CD14-positive monocyte (primary cell): Measurements from ENCODE around the gene FCHO1. TPM values are rescaled to one million over a fixed set of nuclear protein-coding genes. Genes with fewer than 3 reads are reported as not detected.

Experiments used
- DNase-seq, 3 donors: peaks; one replicate each; pipeline ENCODE4 v3.0.0-alpha.2; 2011 to 2022
- H2AFZ ChIP-seq: 2 replicates; pipeline ENCODE4 v1.6.0; 2012; ENCODE audit warnings: mild to moderate bottlenecking, low read depth, low read length, inconsistent platforms; ENCODE audit not compliant: insufficient read depth, poor library complexity, severe bottlenecking
- H3K27ac ChIP-seq, 2 donors: 1 replicate in 1 of 2; 2 replicates in 1 of 2; pipeline ENCODE4 v1.5.1; 2012 to 2013; ENCODE audit warnings: low read length in 2 of 2, control low read depth in 1 of 2, inconsistent platforms in 1 of 2, low read depth in 1 of 2, mild to moderate bottlenecking in 1 of 2
- H3K27me3 ChIP-seq, 2 donors: one replicate each; pipeline versions ENCODE4 v1.6.0 to v1.6.1; 2011 to 2013; ENCODE audit warnings: low read length in 2 of 2; ENCODE audit not compliant: control insufficient read depth in 2 of 2, insufficient read depth in 2 of 2
- H3K36me3 ChIP-seq, 2 donors: replicated peaks in 1 of 2; 1 replicate in 1 of 2; 2 replicates in 1 of 2; pipeline versions ENCODE4 v1.5.1 to v1.6.1; 2012 to 2013; ENCODE audit warnings: low read length in 2 of 2, control low read depth in 1 of 2, inconsistent platforms in 1 of 2, mild to moderate bottlenecking in 1 of 2; ENCODE audit not compliant: insufficient read depth in 2 of 2, control insufficient read depth in 1 of 2
- H3K4me1 ChIP-seq, 2 donors: 1 replicate in 1 of 2; 2 replicates in 1 of 2; pipeline versions ENCODE4 v1.5.1 to v1.6.1; 2012 to 2013; ENCODE audit warnings: low read length in 2 of 2, control low read depth in 1 of 2, inconsistent platforms in 1 of 2, mild to moderate bottlenecking in 1 of 2, moderate library complexity in 1 of 2; ENCODE audit not compliant: insufficient read depth in 2 of 2, control insufficient read depth in 1 of 2
- H3K4me2 ChIP-seq: replicated peaks from 2 replicates; pipeline ENCODE3; 2012; ENCODE audit warnings: low read length, moderate library complexity, mild to moderate bottlenecking; ENCODE audit not compliant: poor library complexity, severe bottlenecking; ENCODE audit errors: extremely low read depth
- H3K4me3 ChIP-seq, 3 experiments: fragments of 200-600 bp in 1 of 3; sonication (generic) in 1 of 3; replicated peaks in 1 of 3; 1 replicate in 2 of 3; 2 replicates in 1 of 3; pipeline ENCODE4 v1.5.1; 2011 to 2013; ENCODE audit warnings: low read length in 3 of 3, mild to moderate bottlenecking in 3 of 3, control low read depth in 2 of 3, low read depth in 2 of 3, inconsistent platforms in 1 of 3, moderate library complexity in 1 of 3
- H3K79me2 ChIP-seq: 2 replicates; pipeline ENCODE4 v1.6.0; 2012; ENCODE audit warnings: mild to moderate bottlenecking, control low read depth, inconsistent platforms, low read length, moderate library complexity; ENCODE audit not compliant: insufficient read depth
- H3K9ac ChIP-seq: 2 replicates; pipeline ENCODE4 v1.6.0; 2017; ENCODE audit warnings: low read length, mild to moderate bottlenecking; ENCODE audit not compliant: insufficient read depth, poor library complexity, severe bottlenecking
- H3K9me3 ChIP-seq, 2 donors: replicated peaks in 1 of 2; 1 replicate in 1 of 2; 2 replicates in 1 of 2; pipeline versions ENCODE4 v1.5.1 to v1.6.1; 2012 to 2013; ENCODE audit warnings: low read length in 2 of 2, control low read depth in 1 of 2; ENCODE audit not compliant: control insufficient read depth in 1 of 2, insufficient read depth in 1 of 2
- H4K20me1 ChIP-seq: 2 replicates; pipeline ENCODE4 v1.6.0; 2012; ENCODE audit warnings: mild to moderate bottlenecking, low read length, control low read depth, moderate library complexity; ENCODE audit not compliant: insufficient read depth
- H3K27ac Mint-ChIP-seq, 7 donors: one replicate each; pipeline ENCODE4 v1.8.0; 2020; ENCODE audit warnings: mild to moderate bottlenecking in 7 of 7, mixed read lengths in 7 of 7, moderate library complexity in 6 of 7, inconsistent platforms in 2 of 7
- H3K27me3 Mint-ChIP-seq, 3 donors: one replicate each; pipeline ENCODE4 v1.8.0; 2021 to 2022; ENCODE audit warnings: low read depth in 3 of 3, mild to moderate bottlenecking in 3 of 3, mixed read lengths in 3 of 3, moderate library complexity in 3 of 3, inconsistent platforms in 1 of 3
- H3K36me3 Mint-ChIP-seq, 2 donors: one replicate each; pipeline ENCODE4 v1.8.0; 2020; ENCODE audit warnings: mixed read lengths in 2 of 2, inconsistent platforms in 1 of 2, mild to moderate bottlenecking in 1 of 2
- H3K4me1 Mint-ChIP-seq: one replicate; pipeline ENCODE4 v1.8.0; 2020; ENCODE audit warnings: mild to moderate bottlenecking, mixed read lengths
- H3K4me3 Mint-ChIP-seq, 2 donors: one replicate each; pipeline ENCODE4 v1.8.0; 2020; ENCODE audit warnings: mild to moderate bottlenecking in 2 of 2, mixed read lengths in 2 of 2, moderate library complexity in 1 of 2
- H3K9me3 Mint-ChIP-seq, 7 donors: one replicate each; pipeline ENCODE4 v1.8.0; 2020 to 2022; ENCODE audit warnings: mixed read lengths in 7 of 7, mild to moderate bottlenecking in 6 of 7, moderate library complexity in 6 of 7, inconsistent platforms in 2 of 7
- WGBS: methylation state at CpG from one replicate; pipeline ENCODE4 v1.1.5; 2013; ENCODE audit warnings: missing lambda C conversion rate; ENCODE audit not compliant: insufficient coverage; 5-methylcytosine and 5-hydroxymethylcytosine counted together
- intact Hi-C, 2 donors: fragments of 100-400 bp; cut with micrococcal nuclease; formaldehyde crosslinking; loops; one replicate each; pipeline versions ENCODE4 v1.15.0 to v1.15.1; 2023
- polyA plus RNA-seq, 3 donors: library from polyadenylated mRNA; depleted of rRNA in 1 of 3; unstranded in 2 of 3; stranded (reverse) in 1 of 3; fragments of 300-500 nt in 2 of 3; fragments of >200 nt in 1 of 3; fragmentation: Illumina TruSeq in 2 of 3; gene quantifications; 1 replicate in 2 of 3; 2 replicates in 1 of 3; pipeline ENCODE4 v1.2.3, GENCODE V29; 2012 to 2021
- TF ChIP-seq, protein P1 (sequence below): fragments of 200-600 bp; IDR thresholded peaks from one replicate; pipeline ENCODE4 v1.8.0; 2022; ENCODE audit warnings: antibody characterized with exemption, mild to moderate bottlenecking

The FCHO1 gene
- polyA plus RNA-seq, 3 donors, result 11.4 to 32.0 (median 13.4) TPM

DNA sequence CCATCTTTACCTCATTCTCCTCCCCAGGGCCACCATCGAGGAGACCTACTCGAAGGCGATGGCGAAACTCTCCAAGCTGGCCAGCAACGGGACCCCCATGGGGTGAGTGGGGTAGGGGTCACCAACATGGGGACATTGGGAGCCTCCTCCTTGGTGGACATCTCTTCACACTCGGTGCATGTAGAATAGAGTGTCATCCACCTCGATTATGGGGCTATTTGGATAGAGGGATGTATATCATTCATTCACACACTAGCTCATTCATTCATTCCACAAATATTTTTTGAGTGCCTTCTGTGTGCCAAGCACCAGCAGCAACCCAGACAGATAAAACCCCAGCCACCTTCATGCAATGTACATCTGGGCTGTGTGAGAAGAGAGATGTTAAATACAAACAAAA, 13.1 kb downstream of the FCHO1 start:
- Histone ChIP-seq H3K9ac (no peak overlapping the region), H4K20me1 (no peaks in the 10 kb centered on the region), H2AFZ (no peak overlapping the region), H3K79me2 (peaks cover 5% of the 10 kb centered on the region), H3K4me1 (peaks cover 23 to 35% of the 10 kb centered on the region in 2 donors), H3K4me3 (no peak overlapping the region), H3K9me3 (no peaks in the 10 kb centered on the region), H3K4me2 (no peak overlapping the region), H3K36me3 (peaks cover 23 to 67% of the 10 kb centered on the region in 2 donors), H3K27ac (peak overlapping the region; percentile 74 to 89), H3K27me3 (no peaks in the 10 kb centered on the region)
- peaks cover 59 to 86% of the 10 kb centered on the region in 2 donors for H3K36me3 Mint-ChIP-seq
- H3K4me3 Mint-ChIP-seq, result no peak overlapping the region
- no peaks in the 10 kb centered on the region for H3K27me3 Mint-ChIP-seq
- H3K27ac Mint-ChIP-seq, result peak overlapping the region; percentile 90 to 97 (median 97)
- no CpG with 5 or more reads among the region's 7 CpGs for WGBS
- no peak for DNase-seq
- TF ChIP-seq, protein P1, sequence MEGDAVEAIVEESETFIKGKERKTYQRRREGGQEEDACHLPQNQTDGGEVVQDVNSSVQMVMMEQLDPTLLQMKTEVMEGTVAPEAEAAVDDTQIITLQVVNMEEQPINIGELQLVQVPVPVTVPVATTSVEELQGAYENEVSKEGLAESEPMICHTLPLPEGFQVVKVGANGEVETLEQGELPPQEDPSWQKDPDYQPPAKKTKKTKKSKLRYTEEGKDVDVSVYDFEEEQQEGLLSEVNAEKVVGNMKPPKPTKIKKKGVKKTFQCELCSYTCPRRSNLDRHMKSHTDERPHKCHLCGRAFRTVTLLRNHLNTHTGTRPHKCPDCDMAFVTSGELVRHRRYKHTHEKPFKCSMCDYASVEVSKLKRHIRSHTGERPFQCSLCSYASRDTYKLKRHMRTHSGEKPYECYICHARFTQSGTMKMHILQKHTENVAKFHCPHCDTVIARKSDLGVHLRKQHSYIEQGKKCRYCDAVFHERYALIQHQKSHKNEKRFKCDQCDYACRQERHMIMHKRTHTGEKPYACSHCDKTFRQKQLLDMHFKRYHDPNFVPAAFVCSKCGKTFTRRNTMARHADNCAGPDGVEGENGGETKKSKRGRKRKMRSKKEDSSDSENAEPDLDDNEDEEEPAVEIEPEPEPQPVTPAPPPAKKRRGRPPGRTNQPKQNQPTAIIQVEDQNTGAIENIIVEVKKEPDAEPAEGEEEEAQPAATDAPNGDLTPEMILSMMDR, result no peak
- H3K9me3 Mint-ChIP-seq, result peaks cover 0 to 3% (median 0%) of the 10 kb centered on the region in 7 donors
- peaks cover 29% of the 10 kb centered on the region for H3K4me1 Mint-ChIP-seq
- intact Hi-C loops, result loop anchor here in 1 of 2 donors (2.0 kb wide), 1 partner anchor 14 kb away; the partner anchor contains the start of gene FCHO1

DNA sequence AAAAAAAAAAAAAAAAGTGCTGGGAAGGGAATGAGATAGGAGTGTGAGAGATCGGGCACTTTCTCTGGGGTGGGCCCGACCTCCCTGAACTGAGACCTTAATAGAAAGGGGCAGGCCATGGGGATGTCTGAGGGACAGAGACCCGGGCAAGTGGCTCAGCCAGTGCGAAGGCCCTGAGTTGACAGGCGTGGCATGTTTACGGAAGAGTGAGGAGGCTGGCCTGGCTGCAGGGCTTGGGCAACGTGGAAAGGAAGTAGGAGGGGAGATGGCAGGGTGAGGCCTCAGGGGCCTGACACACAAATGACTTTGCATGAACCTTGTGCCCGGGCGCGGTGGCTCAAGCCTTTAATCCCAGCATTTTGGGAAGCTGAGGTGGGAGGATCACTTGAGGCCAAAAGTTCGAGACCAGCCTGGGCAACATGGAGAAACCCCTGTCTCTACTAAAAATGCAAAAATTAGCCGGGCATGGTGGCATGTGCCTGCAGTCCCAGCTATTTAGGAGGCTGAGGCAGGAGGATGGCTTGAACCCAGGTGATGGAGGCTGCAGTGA, 13.9 kb downstream of the FCHO1 start:
- H3K27me3 ChIP-seq, result no peaks in the 10 kb centered on the region
- TF ChIP-seq, protein P1, result no peak
- H3K27ac ChIP-seq, result peak overlapping the region; percentile 74 to 89
- peak overlapping the region; percentile 27 to 35 for H3K4me3 Mint-ChIP-seq
- H3K9me3 Mint-ChIP-seq, result peaks cover 0 to 3% (median 0%) of the 10 kb centered on the region in 7 donors
- intact Hi-C loops, result loop anchor here in 1 of 2 donors (2.0 kb wide), 1 partner anchor 14 kb away; the partner anchor contains the start of gene FCHO1
- 3% methylated on average over 10 of the region's 12 CpGs for WGBS
- no peaks in the 10 kb centered on the region for H3K9me3 ChIP-seq
- peak overlapping the region; percentile 90 to 97 (median 97) for H3K27ac Mint-ChIP-seq
- no peak overlapping the region for H3K4me3 ChIP-seq
- H3K36me3 Mint-ChIP-seq, result peaks cover 59 to 87% of the 10 kb centered on the region in 2 donors
- peak; percentile 91 to 92 (median 92) for DNase-seq
- no peak overlapping the region for H2AFZ ChIP-seq
- peaks cover 28% of the 10 kb centered on the region for H3K4me1 Mint-ChIP-seq
- no peaks in the 10 kb centered on the region for H4K20me1 ChIP-seq
- peak overlapping the region; percentile 38 for H3K4me2 ChIP-seq
- peaks cover 23 to 35% of the 10 kb centered on the region in 2 donors for H3K4me1 ChIP-seq
- H3K36me3 ChIP-seq, result peaks cover 28 to 67% of the 10 kb centered on the region in 2 donors
- peaks cover 5% of the 10 kb centered on the region for H3K79me2 ChIP-seq
- peak overlapping the region; percentile 42 for H3K9ac ChIP-seq
- no peaks in the 10 kb centered on the region for H3K27me3 Mint-ChIP-seq
